Sigmoid colon (tissue), 7 donors: Measurements from ENCODE around the gene CRYBB3. TPM values are rescaled to one million over a fixed set of nuclear protein-coding genes. Genes with fewer than 3 reads are reported as not detected.

Experiments used
- DNase-seq: peaks from one replicate; pipeline ENCODE4 v3.0.0-alpha.2; 2019
- H3K27ac ChIP-seq, 4 donors: fragments of 200-600 bp; sonication (generic); one replicate each; pipeline ENCODE4 v1.5.1; 2016 to 2019; ENCODE audit warnings: mild to moderate bottlenecking in 1 of 4
- H3K27me3 ChIP-seq, 3 donors: fragments of 200-600 bp; sonication (generic); one replicate each; pipeline ENCODE4 v1.5.1; 2019; ENCODE audit warnings: mild to moderate bottlenecking in 1 of 3
- H3K36me3 ChIP-seq, 4 donors: fragments of 200-600 bp; sonication (generic); one replicate each; pipeline ENCODE4 v1.5.1; 2016 to 2019
- H3K4me1 ChIP-seq, 4 donors: fragments of 200-600 bp; sonication (generic); one replicate each; pipeline ENCODE4 v1.5.1; 2017 to 2019
- H3K4me3 ChIP-seq, 4 donors: fragments of 200-600 bp; sonication (generic); one replicate each; pipeline ENCODE4 v1.5.1; 2017 to 2019; ENCODE audit warnings: mild to moderate bottlenecking in 2 of 4, moderate library complexity in 1 of 4
- H3K9me3 ChIP-seq, 4 donors: fragments of 200-600 bp in 3 of 4; sonication (generic) in 3 of 4; one replicate each; pipeline versions ENCODE4 v1.5.1 to v1.6.1; 2013 to 2019
- CTCF ChIP-seq, 4 experiments: fragments of 450-650 bp in 3 of 4; fragments of 200-600 bp in 1 of 4; IDR thresholded peaks; one replicate each; pipeline ENCODE4 v1.5.1; 2016 to 2019; ENCODE audit warnings: antibody characterized with exemption in 4 of 4, mild to moderate bottlenecking in 3 of 4, moderate library complexity in 2 of 4
- EP300 ChIP-seq, 4 donors: sonication (generic); formaldehyde crosslinking; IDR thresholded peaks; one replicate each; pipeline ENCODE4 v1.6.1; 2017; ENCODE audit warnings: antibody characterized with exemption in 4 of 4
- POLR2A ChIP-seq, 2 donors: fragments of 450-650 bp; IDR thresholded peaks; one replicate each; pipeline ENCODE4 v1.6.1; 2016; ENCODE audit warnings: antibody characterized with exemption in 2 of 2, mild to moderate bottlenecking in 2 of 2, moderate library complexity in 2 of 2
- POLR2AphosphoS5 ChIP-seq, 4 donors: sonication (generic); formaldehyde crosslinking; IDR thresholded peaks; one replicate each; pipeline ENCODE4 v1.6.1; 2017; ENCODE audit warnings: antibody characterized with exemption in 4 of 4
- WGBS, 2 donors: extraction: QIAGEN DNeasy Blood & Tissue Kit; methylation state at CpG; one replicate each; pipeline ENCODE4 v1.1.7; 2013; 5-methylcytosine and 5-hydroxymethylcytosine counted together
- intact Hi-C: fragments of 100-400 bp; cut with DNase I; formaldehyde crosslinking; loops from one replicate; pipeline ENCODE4 v1.15.1; 2023
- polyA plus RNA-seq, 3 donors: library from polyadenylated mRNA; stranded (reverse); fragments of 200-250 nt; gene quantifications; one replicate each; pipeline ENCODE4 v1.2.3, GENCODE V29; 2013
- total RNA-seq, 4 donors: library from RNA; depleted of rRNA; stranded (reverse); fragments of >200 nt; gene quantifications; one replicate each; pipeline ENCODE4 v1.1.0, GENCODE V29; 2016
- donor health status: healthy with polysubstance abuse.
- donor health status: Bipolar disorder and iron deficiency.
- donor health status: healthy.

Gene CRYBB3
- total and polyA plus RNA-seq, 7 donors: 0.67 to 1.4 TPM; not detected in 5

GRCh38 chr22:25205847-25206246 is 6.2 kb downstream of the CRYBB3 start:
- WGBS, 2 donors: 77 to 89% methylated on average over 1 of the region's 1 CpG
- no peak overlapping the region for H3K27ac ChIP-seq
- intact Hi-C loops: loop anchor here (10.0 kb wide), 1 partner anchor 569 kb away; no protein-coding TSS in a partner anchor
- no peaks in the 10 kb centered on the region for H3K27me3 ChIP-seq
- H3K36me3 ChIP-seq: no peaks in the 10 kb centered on the region
- DNase-seq: no peak
- TF ChIP-seq CTCF (IDR thresholded peaks at IDR 0.05) (no peak), POLR2AphosphoS5 (IDR thresholded peaks at IDR 0.05) (no peak), POLR2A (IDR thresholded peaks at IDR 0.05) (no peak), EP300 (IDR thresholded peaks at IDR 0.05) (no peak)
- no peaks in the 10 kb centered on the region for H3K9me3 ChIP-seq
- H3K4me3 ChIP-seq: no peak overlapping the region
- H3K4me1 ChIP-seq: no peaks in the 10 kb centered on the region

- Histone ChIP-seq H3K27ac (no peak overlapping the region), H3K4me3 (no peak overlapping the region), H3K4me1 (no peaks in the 10 kb centered on the region), H3K9me3 (no peaks in the 10 kb centered on the region), H3K27me3 (no peaks in the 10 kb centered on the region), H3K36me3 (no peaks in the 10 kb centered on the region)
- DNase-seq: no peak
- 92 to 94% methylated on average over 21 of the region's 21 CpGs for WGBS, 2 donors
- intact Hi-C loops: loop anchor here (10.0 kb wide), 1 partner anchor 568 kb away; no protein-coding TSS in a partner anchor
- TF ChIP-seq POLR2A (IDR thresholded peaks at IDR 0.05) (no peak), POLR2AphosphoS5 (IDR thresholded peaks at IDR 0.05) (no peak), CTCF (IDR thresholded peaks at IDR 0.05) (no peak), EP300 (IDR thresholded peaks at IDR 0.05) (no peak)
These were observed 7.3 kb downstream of the CRYBB3 start for GRCh38 chr22:25206998-25207397.

- TF ChIP-seq POLR2AphosphoS5 (IDR thresholded peaks at IDR 0.05) (no peak), CTCF (IDR thresholded peaks at IDR 0.05) (no peak), EP300 (IDR thresholded peaks at IDR 0.05) (no peak), POLR2A (IDR thresholded peaks at IDR 0.05) (no peak)
- no peak overlapping the region for H3K27ac ChIP-seq
These were observed 8.0 kb downstream of the CRYBB3 start for GRCh38 chr22:25207553-25208157.

GRCh38 chr22:25208328-25208727 is 8.7 kb downstream of the CRYBB3 start:
- no peak for DNase-seq
- Histone ChIP-seq H3K27me3 (no peaks in the 10 kb centered on the region), H3K27ac (no peak overlapping the region), H3K4me1 (no peaks in the 10 kb centered on the region), H3K4me3 (no peak overlapping the region), H3K9me3 (peaks cover 0 to 2% (median under 1%) of the 10 kb centered on the region in 4 donors), H3K36me3 (no peaks in the 10 kb centered on the region)
- 48 to 75% methylated on average over 2 of the region's 2 CpGs for WGBS, 2 donors
- intact Hi-C loops: loop anchor here (10.0 kb wide), 1 partner anchor 566 kb away; no protein-coding TSS in a partner anchor
- TF ChIP-seq POLR2AphosphoS5 (IDR thresholded peaks at IDR 0.05) (no peak), EP300 (IDR thresholded peaks at IDR 0.05) (no peak), CTCF (IDR thresholded peaks at IDR 0.05) (no peak), POLR2A (IDR thresholded peaks at IDR 0.05) (no peak)

More at GRCh38 chr22:25207553-25208157, 8.0 kb downstream of the CRYBB3 start:
- H3K4me3 ChIP-seq: no peak overlapping the region
- no peaks in the 10 kb centered on the region for H3K9me3 ChIP-seq
- H3K36me3 ChIP-seq: no peaks in the 10 kb centered on the region
- no peaks in the 10 kb centered on the region for H3K4me1 ChIP-seq
- no peak for DNase-seq
- intact Hi-C loops: loop anchor here (10.0 kb wide), 1 partner anchor 567 kb away; no protein-coding TSS in a partner anchor
- no peaks in the 10 kb centered on the region for H3K27me3 ChIP-seq
- 40 to 44% methylated on average over 2 of the region's 2 CpGs for WGBS, 2 donors
